HG03025 (cell line): ENCODE data around the gene GPX1.
A peak's percentile ranks its signal among the peaks of the same experiment; 100 is the strongest.
"Not testable (repeated sequence)": the region's sequence is repeated elsewhere in the genome, so short reads cannot be mapped to it uniquely, and the experiment has no call there.

Source experiments
- ATAC-seq: cut with Tn5 transposase; IDR thresholded peaks from one replicate; pipeline ENCODE4 v1.9.1; 2021; ENCODE audit warnings: mild to moderate bottlenecking, moderate library complexity; ENCODE audit not compliant: unreplicated experiment, low FRiP score

The GPX1 gene

GRCh38 chr3:49358217-49358883, at the start of gene GPX1:
TSS of gene GPX1 (minus strand) at chr3:49358353. CDS start at chr3:49358278, 75 bp downstream.
- peak; percentile 63 for ATAC-seq

- ATAC-seq, result no peak
Measured at GRCh38 chr3:49406571-49407565, 48.7 kb upstream of the GPX1 start.

GRCh38 chr3:49405570-49405969, 47.4 kb upstream of the GPX1 start:
- not testable (repeated sequence) for ATAC-seq

- no peak for ATAC-seq
Measured at GRCh38 chr3:49403891-49404290, 45.7 kb upstream of the GPX1 start.

- ATAC-seq, result no peak
Measured at GRCh38 chr3:49401766-49402165, 43.6 kb upstream of the GPX1 start.

- no peak for ATAC-seq
Measured at GRCh38 chr3:49399461-49399860, 41.3 kb upstream of the GPX1 start.

- no peak for ATAC-seq
Measured at GRCh38 chr3:49397470-49397869, 39.3 kb upstream of the GPX1 start.

- ATAC-seq, result not testable (repeated sequence)
Measured at GRCh38 chr3:49391310-49391709, 33.2 kb upstream of the GPX1 start.

GRCh38 chr3:49389297-49389696, 31.1 kb upstream of the GPX1 start:
- ATAC-seq, result no peak

GRCh38 chr3:49388289-49388820, 30.2 kb upstream of the GPX1 start:
- ATAC-seq, result no peak

- ATAC-seq, result no peak
Measured at GRCh38 chr3:49387721-49388120, 29.6 kb upstream of the GPX1 start.

- no peak for ATAC-seq
Measured at GRCh38 chr3:49386056-49386756, 28.1 kb upstream of the GPX1 start.

- no peak for ATAC-seq
Measured at GRCh38 chr3:49385617-49386016, 27.5 kb upstream of the GPX1 start.

GRCh38 chr3:49383387-49383786, 25.2 kb upstream of the GPX1 start:
- no peak for ATAC-seq

- no peak for ATAC-seq
Measured at GRCh38 chr3:49378249-49378895, 20.2 kb upstream of the GPX1 start.

GRCh38 chr3:49377483-49377882, 19.3 kb upstream of the GPX1 start:
- ATAC-seq, result no peak

GRCh38 chr3:49371946-49372345, 13.8 kb upstream of the GPX1 start:
- ATAC-seq, result no peak

GRCh38 chr3:49370585-49371290, 12.6 kb upstream of the GPX1 start:
- ATAC-seq, result no peak

GRCh38 chr3:49362561-49362960, 4.4 kb upstream of the GPX1 start:
- no peak for ATAC-seq

GRCh38 chr3:49359623-49360022, 1.5 kb upstream of the GPX1 start:
- no peak for ATAC-seq
